Osteocyte (in vitro differentiated cells): ENCODE results near the gene FXYD1. TPM values are rescaled to one million over a fixed set of nuclear protein-coding genes. Genes with fewer than 3 reads are reported as not detected.

Experiments
- DNase-seq: peaks from one replicate; pipeline ENCODE4 v3.0.0; 2021; ENCODE audit warnings: mixed read lengths; ENCODE audit not compliant: unreplicated experiment; ENCODE audit errors: extremely low spot score
- H3K27ac Mint-ChIP-seq: one replicate; pipeline ENCODE4 v1.8.0; 2021; ENCODE audit warnings: mild to moderate bottlenecking, mixed read lengths; ENCODE audit not compliant: unreplicated experiment
- H3K27me3 Mint-ChIP-seq: one replicate; pipeline ENCODE4 v1.8.0; 2021; ENCODE audit warnings: mixed read lengths; ENCODE audit not compliant: unreplicated experiment
- H3K36me3 Mint-ChIP-seq: one replicate; pipeline ENCODE4 v1.8.0; 2021; ENCODE audit warnings: mixed read lengths; ENCODE audit not compliant: unreplicated experiment
- H3K4me1 Mint-ChIP-seq: one replicate; pipeline ENCODE4 v1.8.0; 2021; ENCODE audit warnings: mixed read lengths; ENCODE audit not compliant: unreplicated experiment
- H3K4me3 Mint-ChIP-seq: one replicate; pipeline ENCODE4 v1.8.0; 2021; ENCODE audit warnings: mild to moderate bottlenecking, moderate library complexity, mixed read lengths; ENCODE audit not compliant: unreplicated experiment
- H3K9me3 Mint-ChIP-seq: one replicate; pipeline ENCODE4 v1.8.0; 2021; ENCODE audit warnings: mixed read lengths; ENCODE audit not compliant: unreplicated experiment
- total RNA-seq: library from RNA; stranded (reverse); gene quantifications from 2 replicates; pipeline ENCODE4 v1.2.1, GENCODE V29; 2021
- TF ChIP-seq, protein P1 (sequence below): fragments of 200-600 bp; sonication (generic); IDR thresholded peaks from 2 replicates; pipeline ENCODE4 v1.5.0; 2021; ENCODE audit warnings: antibody characterized with exemption, mild to moderate bottlenecking, moderate library complexity

The FXYD1 gene
- total RNA-seq, 1 donor from 2014 or later, result 0.86 TPM

DNA sequence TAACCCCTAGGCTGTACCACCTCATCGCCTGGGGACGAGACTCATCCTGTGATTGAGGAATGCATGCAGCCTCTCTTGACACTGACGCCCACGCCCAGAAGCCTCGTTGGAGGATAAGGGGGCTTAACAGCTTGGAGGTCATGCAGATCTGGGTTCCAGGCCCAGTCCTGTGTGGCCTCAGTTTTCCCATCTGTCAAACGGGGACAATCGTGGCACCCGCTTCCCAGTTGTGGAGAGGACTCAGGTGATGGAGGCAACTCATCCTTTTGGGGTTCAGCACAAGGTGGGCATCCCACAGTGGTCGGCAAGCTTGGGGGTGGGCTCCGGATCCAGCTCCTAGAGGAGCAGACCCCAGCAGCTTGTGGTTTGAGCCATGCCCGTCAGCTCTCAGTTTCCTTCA, 2.4 kb upstream of the FXYD1 start:
- TF ChIP-seq, protein P1, sequence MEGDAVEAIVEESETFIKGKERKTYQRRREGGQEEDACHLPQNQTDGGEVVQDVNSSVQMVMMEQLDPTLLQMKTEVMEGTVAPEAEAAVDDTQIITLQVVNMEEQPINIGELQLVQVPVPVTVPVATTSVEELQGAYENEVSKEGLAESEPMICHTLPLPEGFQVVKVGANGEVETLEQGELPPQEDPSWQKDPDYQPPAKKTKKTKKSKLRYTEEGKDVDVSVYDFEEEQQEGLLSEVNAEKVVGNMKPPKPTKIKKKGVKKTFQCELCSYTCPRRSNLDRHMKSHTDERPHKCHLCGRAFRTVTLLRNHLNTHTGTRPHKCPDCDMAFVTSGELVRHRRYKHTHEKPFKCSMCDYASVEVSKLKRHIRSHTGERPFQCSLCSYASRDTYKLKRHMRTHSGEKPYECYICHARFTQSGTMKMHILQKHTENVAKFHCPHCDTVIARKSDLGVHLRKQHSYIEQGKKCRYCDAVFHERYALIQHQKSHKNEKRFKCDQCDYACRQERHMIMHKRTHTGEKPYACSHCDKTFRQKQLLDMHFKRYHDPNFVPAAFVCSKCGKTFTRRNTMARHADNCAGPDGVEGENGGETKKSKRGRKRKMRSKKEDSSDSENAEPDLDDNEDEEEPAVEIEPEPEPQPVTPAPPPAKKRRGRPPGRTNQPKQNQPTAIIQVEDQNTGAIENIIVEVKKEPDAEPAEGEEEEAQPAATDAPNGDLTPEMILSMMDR, result no peak
- Mint-ChIP-seq H3K4me1 (peaks cover 22% of the 10 kb centered on the region), H3K9me3 (no peaks in the 10 kb centered on the region), H3K36me3 (no peaks in the 10 kb centered on the region), H3K4me3 (no peak overlapping the region), H3K27ac (no peak overlapping the region), H3K27me3 (peaks cover 15% of the 10 kb centered on the region)
- no peak for DNase-seq

- no peak overlapping the region for H3K27ac Mint-ChIP-seq
- H3K4me3 Mint-ChIP-seq, result no peak overlapping the region
- TF ChIP-seq, protein P1, result no peak
- no peak for DNase-seq
- H3K27me3 Mint-ChIP-seq, result peaks cover 24% of the 10 kb centered on the region
- peaks cover 31% of the 10 kb centered on the region for H3K4me1 Mint-ChIP-seq
- H3K36me3 Mint-ChIP-seq, result no peaks in the 10 kb centered on the region
- no peaks in the 10 kb centered on the region for H3K9me3 Mint-ChIP-seq
These were observed 1.5 kb upstream of the FXYD1 start for GRCh38 chr19:35136977-35137702.

- DNase-seq, result no peak
- H3K27me3 Mint-ChIP-seq, result peaks cover 24% of the 10 kb centered on the region
- no peak overlapping the region for H3K4me3 Mint-ChIP-seq
- TF ChIP-seq, protein P1, result no peak
- peaks cover 38% of the 10 kb centered on the region for H3K4me1 Mint-ChIP-seq
- H3K9me3 Mint-ChIP-seq, result no peaks in the 10 kb centered on the region
- H3K27ac Mint-ChIP-seq, result no peak overlapping the region
- H3K36me3 Mint-ChIP-seq, result no peaks in the 10 kb centered on the region
These were observed 1.8 kb downstream of the FXYD1 start for GRCh38 chr19:35140207-35140961.

DNA sequence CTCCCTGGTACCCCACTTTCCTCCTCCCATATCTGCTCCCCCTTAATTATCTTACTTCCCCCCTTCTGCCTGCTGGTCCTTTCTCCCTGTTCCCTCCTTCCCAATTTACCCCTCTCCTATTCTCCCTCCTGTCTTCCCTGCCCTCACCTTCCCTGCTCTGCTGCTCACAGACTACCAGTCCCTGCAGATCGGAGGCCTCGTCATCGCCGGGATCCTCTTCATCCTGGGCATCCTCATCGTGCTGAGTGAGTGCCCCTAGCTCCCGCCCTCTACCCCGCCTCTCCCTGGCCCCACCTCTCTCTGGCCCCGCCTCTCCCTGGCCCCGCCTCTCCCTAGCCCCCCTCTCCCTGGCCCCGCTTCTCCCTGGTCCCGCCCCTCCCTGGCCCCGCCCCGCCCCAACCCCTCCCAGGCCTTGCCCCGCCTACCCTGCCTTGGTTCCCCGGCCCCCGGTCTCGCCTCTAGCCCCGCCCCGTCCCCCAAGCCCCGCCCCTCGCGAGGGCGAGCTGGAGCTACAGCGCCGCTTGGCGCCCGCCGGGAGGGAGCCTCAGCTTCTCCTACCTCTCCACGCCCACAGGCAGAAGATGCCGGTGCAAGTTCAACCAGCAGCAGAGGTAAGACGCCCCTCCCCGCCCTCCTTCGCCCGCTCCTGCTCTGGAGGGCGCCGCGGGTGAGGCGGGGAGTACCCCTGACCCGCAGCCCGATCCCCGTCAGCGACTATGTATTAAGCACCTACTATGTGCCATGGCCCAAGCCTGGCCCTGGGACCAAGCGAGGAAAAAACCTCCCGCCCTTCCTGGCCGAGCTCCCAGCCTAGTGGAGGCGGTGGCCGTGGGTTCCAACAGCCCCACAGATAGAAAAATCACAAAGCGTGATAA, 2.6 kb downstream of the FXYD1 start:
- peak; percentile 94 for DNase-seq
- Mint-ChIP-seq H3K36me3 (no peaks in the 10 kb centered on the region), H3K27me3 (peaks cover 24% of the 10 kb centered on the region), H3K4me1 (peaks cover 36% of the 10 kb centered on the region), H3K4me3 (peak overlapping the region; percentile 40), H3K27ac (no peak overlapping the region), H3K9me3 (no peaks in the 10 kb centered on the region)
- TF ChIP-seq, protein P1, result peak; percentile 38
